ENCODE results near the gene FMNL2. TPM values are rescaled to one million over a fixed set of nuclear protein-coding genes. Genes with fewer than 3 reads are reported as not detected.

FMNL2 gene
- total RNA-seq, 3 donors from 2014 or later: 11.5 to 25.4 (median 12.0) TPM

DNA sequence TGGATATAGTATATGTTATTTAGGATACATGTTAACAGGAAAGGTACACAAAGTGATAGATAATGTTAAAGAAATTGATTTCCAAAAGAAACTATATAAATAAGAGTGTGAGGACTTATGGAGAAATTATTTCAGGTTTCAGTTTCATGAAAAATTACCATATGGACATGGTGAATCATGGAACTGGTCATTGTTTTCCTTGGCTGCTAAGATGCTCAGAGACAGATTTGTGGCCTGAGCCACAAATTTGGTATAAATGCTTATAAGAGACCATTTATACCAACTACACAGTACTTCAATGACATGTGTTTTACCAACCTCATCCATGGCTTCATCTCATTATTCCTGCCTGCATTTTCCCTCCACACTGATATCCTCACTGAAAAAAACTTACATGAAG, 188.1 kb downstream of the FMNL2 start:
- peaks cover 15% of the 10 kb centered on the region for H3K4me1 ChIP-seq (ENCODE audit: low read depth)
- H3K9me3 ChIP-seq: no peaks in the 10 kb centered on the region
- ATAC-seq: no peak
- no peak overlapping the region for H3K4me3 ChIP-seq
- TF ChIP-seq, protein P1, sequence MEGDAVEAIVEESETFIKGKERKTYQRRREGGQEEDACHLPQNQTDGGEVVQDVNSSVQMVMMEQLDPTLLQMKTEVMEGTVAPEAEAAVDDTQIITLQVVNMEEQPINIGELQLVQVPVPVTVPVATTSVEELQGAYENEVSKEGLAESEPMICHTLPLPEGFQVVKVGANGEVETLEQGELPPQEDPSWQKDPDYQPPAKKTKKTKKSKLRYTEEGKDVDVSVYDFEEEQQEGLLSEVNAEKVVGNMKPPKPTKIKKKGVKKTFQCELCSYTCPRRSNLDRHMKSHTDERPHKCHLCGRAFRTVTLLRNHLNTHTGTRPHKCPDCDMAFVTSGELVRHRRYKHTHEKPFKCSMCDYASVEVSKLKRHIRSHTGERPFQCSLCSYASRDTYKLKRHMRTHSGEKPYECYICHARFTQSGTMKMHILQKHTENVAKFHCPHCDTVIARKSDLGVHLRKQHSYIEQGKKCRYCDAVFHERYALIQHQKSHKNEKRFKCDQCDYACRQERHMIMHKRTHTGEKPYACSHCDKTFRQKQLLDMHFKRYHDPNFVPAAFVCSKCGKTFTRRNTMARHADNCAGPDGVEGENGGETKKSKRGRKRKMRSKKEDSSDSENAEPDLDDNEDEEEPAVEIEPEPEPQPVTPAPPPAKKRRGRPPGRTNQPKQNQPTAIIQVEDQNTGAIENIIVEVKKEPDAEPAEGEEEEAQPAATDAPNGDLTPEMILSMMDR (IDR thresholded peaks at IDR 0.05): no peak
- intact Hi-C loops (cut with DNase I, micrococcal nuclease): no loop called here
- H3K36me3 ChIP-seq (ENCODE audit: low read depth): no peaks in the 10 kb centered on the region
- no peak for DNase-seq

DNA sequence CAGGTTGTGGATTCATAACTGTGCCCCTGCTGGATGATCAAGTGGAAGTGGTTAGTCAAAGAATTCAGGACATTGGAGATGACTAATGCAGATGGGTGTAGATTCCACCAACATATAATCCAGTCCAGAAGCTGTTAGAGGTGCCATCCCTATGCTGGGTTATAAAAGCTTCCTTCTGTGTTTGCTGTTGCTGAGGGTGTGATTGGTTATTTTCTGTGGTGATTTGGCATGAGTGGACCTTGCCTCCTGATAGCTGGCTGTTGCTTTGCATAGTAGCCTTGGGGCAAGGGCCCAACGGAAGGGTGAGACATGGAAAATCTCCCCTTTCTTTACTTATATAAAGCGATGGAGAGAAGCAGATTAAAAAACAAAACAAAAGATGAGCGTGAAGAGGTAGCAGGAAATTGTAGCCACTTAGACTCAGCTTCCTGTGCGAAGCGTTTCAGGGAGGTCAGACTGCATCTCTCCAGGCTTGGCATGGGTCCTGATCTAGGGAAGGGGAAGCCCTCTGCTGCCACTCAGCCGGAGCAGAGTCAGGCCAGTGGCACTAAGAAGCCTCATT, 190.4 kb downstream of the FMNL2 start:
- H3K4me3 ChIP-seq: no peak overlapping the region
- peak; percentile 37 to 53 (median 38) for DNase-seq
- TF ChIP-seq, protein P1 (IDR thresholded peaks at IDR 0.05): no peak
- ATAC-seq: peak; percentile 98
- no peaks in the 10 kb centered on the region for H3K9me3 ChIP-seq
- H3K4me1 ChIP-seq (ENCODE audit: low read depth): peaks cover 15% of the 10 kb centered on the region
- H3K36me3 ChIP-seq (ENCODE audit: low read depth): no peaks in the 10 kb centered on the region
- intact Hi-C loops (cut with DNase I, micrococcal nuclease): no loop called here

DNA sequence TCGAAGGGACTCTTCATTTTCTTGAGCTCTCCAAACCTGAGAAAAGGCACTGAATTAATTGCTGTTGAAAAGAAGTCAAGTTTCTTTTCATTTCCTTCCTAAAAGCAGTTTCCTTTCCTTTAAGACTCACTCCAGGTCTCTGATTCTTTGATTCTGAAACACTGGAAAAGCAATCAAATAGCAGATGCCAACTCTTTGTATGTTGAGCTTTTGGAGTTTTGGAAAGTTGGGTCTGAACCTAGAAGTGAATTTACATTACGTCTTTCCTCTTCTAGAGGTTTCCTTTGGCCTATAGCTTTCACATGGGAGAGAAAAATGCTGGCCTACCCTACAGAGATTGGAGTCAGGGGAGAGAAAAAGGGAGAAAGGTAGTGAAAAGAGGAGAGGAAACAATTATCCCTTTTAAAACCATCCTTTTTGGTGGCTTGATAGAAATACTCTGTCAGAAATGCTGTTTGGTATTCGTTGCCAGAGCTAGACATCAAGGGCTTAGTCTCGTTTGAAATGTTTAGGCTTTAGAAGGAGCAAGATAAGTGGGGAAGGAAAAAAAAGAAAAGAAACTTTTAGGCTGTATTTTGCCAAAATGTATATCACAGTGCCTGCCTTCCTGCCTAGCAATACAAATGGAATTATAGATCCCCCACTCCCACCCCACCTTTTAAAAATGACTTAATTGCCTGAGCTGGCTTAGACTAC, 194.6 kb downstream of the FMNL2 start:
- intact Hi-C loops (cut with DNase I, micrococcal nuclease): no loop called here
- H3K36me3 ChIP-seq (ENCODE audit: low read depth): no peaks in the 10 kb centered on the region
- no peaks in the 10 kb centered on the region for H3K9me3 ChIP-seq
- H3K4me3 ChIP-seq: no peak overlapping the region
- H3K4me1 ChIP-seq (ENCODE audit: low read depth): peaks cover 11% of the 10 kb centered on the region
- ATAC-seq (no peak), DNase-seq (no peak)
- TF ChIP-seq, protein P1 (IDR thresholded peaks at IDR 0.05): no peak

DNA sequence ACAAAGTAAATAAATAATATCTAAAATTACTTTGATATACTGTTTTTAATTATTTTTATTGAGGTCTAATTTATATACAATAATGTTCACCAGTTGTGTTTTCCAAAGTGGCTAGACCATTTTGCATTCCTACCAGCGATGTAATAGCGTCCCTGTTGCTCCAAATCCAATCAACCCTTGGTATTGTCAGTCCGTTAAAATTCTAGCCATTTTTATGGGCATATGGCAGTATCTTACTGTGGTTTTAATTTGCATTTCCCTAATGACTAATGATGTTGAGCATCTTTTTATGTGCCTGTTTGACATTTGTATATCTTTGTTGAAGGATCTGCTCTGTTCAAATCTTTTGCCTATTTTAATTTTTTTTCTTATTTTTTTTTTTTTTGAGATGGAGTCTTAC, 197.3 kb downstream of the FMNL2 start:
- TF ChIP-seq, protein P1 (IDR thresholded peaks at IDR 0.05): no peak
- no peaks in the 10 kb centered on the region for H3K9me3 ChIP-seq
- DNase-seq (no peak), ATAC-seq (no peak)
- no peaks in the 10 kb centered on the region for H3K4me1 ChIP-seq (ENCODE audit: low read depth)
- intact Hi-C loops (cut with DNase I, micrococcal nuclease): no loop called here
- no peak overlapping the region for H3K4me3 ChIP-seq
- no peaks in the 10 kb centered on the region for H3K36me3 ChIP-seq (ENCODE audit: low read depth)

DNA sequence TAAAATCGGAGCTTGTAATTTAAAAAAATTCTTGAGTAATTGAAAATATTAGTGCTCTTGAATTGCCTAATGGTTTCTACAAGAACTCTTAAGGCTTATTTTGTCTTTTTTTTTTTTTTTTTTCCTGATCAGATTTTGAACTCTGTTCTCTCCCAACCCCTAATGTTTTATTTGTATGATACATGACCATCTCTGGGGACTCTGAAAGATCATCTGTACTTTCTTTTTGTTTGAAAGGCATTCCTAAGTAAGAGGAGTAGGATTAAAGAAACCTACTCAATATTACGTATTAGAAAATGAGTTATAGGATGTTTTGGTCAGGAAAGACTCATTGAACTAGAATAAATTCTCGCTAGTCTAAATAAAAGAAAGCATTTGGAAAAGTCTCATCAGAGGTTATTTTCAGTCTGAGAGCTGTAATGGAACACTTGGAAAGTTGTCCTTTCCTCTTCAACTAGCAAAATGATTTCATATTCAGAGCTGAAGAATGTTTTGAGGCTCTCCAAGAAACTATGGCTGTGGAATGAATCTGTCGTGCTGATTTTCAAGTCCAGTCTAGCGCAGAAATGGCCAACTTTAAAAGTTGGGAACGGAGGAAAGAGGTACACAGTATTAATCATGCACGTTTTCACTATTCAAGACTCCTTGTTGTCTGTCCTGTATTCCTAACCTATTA, 199.6 kb downstream of the FMNL2 start:
- DNase-seq: no peak

More for the DNA sequence above, 199.6 kb downstream of the FMNL2 start:
- Histone ChIP-seq H3K4me3 (no peak overlapping the region), H3K9me3 (no peaks in the 10 kb centered on the region), H3K4me1 (ENCODE audit: low read depth) (no peaks in the 10 kb centered on the region), H3K36me3 (ENCODE audit: low read depth) (no peaks in the 10 kb centered on the region)
- intact Hi-C loops (cut with DNase I, micrococcal nuclease): no loop called here
- TF ChIP-seq, protein P1 (IDR thresholded peaks at IDR 0.05): no peak
- no peak for ATAC-seq
